GM21528 (cell line): ENCODE measurements around the gene COL15A1.

Experiments used
- ATAC-seq: cut with Tn5 transposase; IDR thresholded peaks from one replicate; pipeline ENCODE4 v1.9.1; 2021; ENCODE audit warnings: mild to moderate bottlenecking, moderate library complexity; ENCODE audit not compliant: unreplicated experiment, low FRiP score

The COL15A1 gene

DNA sequence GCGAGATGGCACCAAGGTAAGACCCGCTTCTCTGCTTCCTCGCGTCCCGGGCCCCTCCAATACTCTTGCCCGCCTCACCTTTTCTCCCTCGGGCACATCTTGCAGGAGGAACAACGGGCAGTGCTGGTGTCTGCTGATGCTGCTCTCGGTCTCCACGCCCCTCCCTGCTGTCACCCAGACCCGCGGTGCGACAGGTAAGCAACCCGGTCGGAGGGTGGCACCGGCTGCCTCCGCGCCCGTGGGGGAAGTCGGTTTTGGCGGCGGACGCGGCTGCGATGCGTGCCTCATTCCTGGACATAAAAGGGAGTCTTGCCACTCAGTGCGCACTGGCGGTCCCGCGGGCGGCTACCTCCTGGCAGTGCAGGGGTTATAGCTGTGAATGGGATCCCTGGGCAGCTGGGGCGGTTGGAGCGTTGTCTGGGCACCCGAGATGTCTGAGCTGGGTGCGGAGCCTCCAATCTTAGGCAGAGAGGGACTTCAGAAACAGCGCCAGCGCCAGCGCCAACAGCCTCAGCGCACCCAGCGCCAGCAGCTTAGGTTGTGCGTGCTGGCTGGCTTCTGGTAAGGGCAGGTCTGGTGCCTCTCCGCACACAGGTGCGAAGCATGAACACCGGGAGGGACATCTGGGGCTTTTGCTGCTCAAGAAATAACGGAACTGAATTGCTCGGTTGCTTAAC, 488 bp downstream of the COL15A1 start:
- no peak for ATAC-seq

DNA sequence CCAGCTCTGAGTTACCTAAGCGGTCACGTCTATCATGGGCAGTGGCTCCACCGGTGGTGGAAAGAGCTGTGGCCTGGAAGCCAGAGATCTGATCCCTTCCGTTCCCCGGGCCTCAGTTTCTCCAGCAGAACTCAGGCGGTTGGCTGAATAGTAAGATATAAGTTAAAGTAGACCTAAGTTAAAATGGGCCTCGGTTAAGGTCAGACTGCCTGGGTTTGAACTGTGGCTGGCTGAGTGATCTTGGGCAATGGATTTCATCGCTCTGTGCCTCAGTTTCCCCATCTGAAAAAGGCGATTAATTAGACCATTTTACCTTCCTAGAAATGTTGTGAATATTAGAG, 997 bp downstream of the COL15A1 start:
- no peak for ATAC-seq

DNA sequence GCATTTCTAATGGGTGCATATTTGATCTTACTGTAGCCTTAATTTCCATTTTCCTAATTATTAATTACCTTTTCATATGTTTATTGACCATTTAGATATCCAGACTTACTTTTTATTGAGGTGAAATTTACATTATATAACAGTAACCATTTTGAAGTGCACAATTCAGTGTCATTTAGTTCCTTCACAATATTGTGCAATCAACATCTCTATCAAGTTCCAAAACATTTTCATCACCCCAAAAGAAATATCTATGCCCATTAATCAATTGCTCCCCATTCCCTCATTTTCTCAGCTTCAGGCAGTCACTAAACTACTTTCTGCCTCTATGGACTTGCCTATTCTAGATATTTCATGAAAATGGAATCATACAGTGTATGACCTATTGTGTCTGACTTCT, 5.9 kb downstream of the COL15A1 start:
- no peak for ATAC-seq

DNA sequence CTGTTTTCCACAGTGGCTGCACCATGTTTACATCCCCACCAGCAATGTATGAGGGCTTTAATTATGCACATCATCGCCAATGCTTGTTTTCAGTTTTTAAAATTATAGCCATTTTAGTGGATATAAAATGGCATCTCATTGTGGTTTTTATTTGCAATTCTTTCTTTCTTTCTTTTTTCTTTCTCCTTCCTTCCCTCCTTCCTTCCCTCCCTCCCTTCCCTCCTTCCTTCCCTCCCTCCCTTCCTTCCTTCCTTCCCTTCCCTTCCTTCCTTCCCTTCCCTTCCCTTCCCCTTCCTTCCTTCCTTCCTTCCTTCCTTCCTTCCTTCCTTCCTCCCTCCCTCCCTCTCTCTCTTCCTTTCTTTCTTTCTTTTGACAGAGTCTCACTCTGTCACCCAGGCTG, 6.6 kb downstream of the COL15A1 start:
- no peak for ATAC-seq

DNA sequence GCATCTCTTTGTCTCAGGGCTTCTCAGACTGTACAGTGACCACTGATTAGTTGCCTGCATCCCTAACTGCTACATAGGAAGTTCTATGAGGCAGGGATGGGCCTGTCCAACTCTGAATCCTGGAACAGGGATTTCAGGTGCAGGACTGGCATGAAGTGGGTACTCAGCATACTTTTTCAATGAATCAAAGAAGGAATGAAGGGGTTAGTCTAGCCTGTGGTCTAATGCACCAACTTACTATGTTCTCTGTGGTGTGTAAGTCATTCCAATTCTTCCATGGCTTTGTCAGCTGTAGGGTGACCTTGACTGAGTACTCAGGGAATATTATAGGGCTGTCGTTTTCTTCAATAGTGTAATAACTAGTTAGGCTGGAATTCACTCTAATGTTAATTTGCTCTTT, 8.3 kb downstream of the COL15A1 start:
- ATAC-seq, result no peak

DNA sequence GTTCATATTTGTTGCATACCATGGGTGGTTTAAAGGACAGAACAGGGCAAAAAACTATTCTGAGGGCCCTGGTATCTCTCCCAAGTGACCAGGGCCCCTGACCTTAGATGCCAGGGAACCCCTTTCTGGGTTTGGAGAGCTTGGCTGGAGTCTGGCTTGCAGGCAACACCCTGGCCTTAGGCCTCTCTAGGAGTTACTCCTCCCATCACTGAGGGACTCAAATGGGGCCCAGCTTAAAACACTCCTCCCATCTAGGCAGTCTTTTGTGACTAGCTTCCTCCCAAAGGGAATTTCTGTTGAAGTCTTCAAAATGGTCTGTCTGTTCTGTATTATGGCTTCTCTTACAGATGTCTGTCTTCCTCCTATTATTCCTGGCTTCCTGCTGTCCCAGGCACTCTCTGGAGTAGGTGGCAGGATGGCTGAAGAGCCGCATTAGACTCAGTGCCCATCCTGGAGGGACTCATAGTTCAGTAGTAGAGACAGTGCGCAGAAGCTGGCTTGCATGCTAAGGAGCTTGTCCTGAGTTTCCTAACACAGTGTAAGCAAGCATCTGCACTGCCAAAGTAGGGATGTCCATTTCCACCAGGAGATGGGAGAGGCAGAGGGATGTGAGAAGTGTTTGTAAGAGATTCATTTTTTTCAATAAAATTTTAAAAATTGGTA, 10.0 kb downstream of the COL15A1 start:
- no peak for ATAC-seq

DNA sequence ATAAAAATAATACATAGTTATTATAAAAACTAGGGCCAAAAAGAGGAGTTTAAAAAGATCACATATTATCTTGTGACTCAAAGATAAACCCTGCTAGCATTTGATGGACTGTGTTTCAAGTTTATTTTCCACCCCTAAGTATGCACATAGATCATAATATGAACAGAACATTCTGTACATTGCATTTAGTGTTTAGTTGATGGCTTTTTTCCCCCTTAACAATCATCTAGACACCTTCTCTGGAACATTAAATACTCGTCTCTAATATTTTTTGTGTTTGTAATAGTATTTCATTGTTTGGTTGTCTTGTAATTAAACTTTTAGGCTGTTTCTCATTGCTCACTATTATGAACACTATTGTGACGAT, 10.5 kb downstream of the COL15A1 start:
- no peak for ATAC-seq

DNA sequence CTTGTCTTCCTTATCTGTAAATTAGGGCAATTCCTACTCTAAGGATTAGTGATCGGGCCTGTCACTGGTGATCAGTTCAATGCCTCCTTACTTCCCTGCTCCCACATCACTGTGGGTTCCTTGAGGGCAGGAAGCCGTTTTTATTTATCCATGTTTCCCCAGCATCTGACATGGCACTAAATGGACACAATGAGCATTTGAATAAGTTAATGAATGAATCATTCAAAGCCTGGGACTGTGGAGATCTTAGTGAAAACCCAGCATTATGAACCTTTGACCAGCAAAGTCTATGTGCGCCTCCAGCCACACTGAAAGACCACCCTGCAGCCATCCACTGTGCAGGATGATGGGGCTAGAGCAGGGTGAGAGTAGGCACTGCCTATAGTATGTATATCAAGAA, 11.6 kb downstream of the COL15A1 start:
- no peak for ATAC-seq

DNA sequence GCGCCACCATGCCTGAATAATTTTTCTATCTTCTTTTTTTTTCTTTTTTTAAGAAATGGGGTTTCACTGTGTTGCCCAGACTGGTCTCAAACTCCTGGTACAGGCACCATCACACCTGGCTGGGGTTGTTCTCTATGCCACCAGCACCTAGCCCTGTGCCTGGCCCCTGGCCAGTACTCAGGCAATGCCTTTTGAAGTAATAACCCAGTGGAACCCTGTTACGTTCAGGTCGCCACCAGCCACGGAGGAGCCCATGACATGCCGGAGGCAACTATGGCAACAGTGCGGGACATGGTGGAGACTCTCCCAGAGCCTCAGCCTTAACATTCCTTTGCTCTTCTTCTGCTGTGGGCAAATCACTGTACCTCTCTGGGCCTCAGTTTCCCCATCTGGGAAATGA, 14.1 kb downstream of the COL15A1 start:
- no peak for ATAC-seq

DNA sequence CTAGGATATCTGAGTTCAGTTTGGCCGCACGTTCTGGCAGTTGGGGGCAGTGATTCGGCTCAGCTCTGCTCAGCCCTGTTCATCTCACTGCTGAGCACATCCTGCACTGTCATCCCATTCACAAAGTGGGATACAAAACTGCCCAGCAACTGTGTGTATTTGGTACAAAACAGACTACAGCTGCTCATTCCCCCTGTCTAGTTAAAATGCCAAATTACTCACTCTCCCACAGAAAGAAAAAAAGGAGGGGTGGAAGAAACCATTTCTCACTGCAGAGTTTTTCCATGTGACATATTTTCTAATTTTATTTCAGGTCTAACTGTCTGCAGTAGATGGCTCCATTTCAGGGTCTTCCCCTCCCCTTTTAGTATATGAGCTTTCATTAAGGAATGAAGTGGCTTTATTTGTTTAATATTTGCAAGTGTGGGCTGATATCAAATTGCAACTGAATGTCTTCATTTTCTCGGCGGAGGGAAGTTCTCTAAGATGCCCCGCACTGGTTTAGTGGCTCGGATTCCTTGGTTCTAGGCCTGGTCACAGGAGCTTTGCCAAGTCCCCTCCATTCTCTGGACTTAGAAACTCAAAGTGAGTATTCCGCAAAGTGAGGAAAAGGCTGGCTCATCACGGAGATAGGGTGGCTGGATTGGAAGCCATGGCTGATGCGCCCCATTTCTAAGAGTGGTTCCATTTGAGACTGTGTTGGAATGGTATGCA, 14.7 kb downstream of the COL15A1 start:
- no peak for ATAC-seq

DNA sequence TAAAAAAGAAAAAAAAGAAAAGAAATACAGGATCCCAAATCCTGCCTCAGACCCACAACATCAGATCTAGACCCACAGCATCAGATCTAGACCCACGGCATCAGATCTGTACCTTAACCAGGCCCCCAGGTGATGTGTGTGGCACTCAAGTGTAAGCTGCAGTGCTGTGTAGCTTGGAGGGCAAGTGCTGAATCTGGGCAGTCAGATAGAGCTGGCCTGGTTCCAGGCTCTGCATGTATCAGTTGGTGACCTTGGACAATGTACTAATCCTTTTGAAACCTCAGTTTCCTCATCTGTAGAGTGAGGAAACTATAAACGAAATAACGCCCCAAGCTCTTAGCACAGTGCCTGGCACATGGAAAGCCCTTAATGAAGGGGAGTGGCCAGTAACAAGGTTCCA, 16.7 kb downstream of the COL15A1 start:
- no peak for ATAC-seq

DNA sequence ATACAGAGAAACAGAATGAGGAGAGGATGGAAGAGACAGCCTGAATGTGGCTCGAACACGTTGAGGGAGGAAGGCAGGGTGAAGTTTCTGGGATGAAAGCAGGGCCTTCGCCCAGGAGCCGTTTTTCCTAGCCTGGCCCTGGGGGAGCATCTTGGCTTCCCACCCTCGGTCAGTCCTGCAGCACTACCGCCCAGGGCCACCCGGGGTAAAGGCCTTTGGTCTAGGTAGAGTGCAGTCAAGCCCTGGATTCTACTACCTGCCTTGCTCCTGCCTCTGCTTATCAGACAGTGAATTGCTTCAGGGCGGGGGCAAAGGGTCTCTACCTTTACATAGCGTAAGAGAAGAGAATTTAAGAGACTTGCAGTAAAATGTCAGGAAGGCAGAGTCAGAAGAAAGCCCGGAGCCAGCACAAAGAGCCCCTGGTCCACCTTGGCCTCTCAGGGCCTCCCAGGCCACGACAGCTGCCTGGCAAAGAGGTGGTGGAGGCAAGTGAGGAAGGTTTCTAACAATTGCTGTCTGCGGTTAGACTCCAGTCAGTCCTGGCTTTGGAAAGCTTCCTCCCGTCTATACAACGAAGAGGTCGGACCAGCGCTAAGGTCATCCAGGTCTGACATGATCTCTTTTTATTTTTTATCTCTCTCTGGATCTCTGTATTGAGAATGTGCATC, 17.9 kb downstream of the COL15A1 start:
- ATAC-seq, result no peak

DNA sequence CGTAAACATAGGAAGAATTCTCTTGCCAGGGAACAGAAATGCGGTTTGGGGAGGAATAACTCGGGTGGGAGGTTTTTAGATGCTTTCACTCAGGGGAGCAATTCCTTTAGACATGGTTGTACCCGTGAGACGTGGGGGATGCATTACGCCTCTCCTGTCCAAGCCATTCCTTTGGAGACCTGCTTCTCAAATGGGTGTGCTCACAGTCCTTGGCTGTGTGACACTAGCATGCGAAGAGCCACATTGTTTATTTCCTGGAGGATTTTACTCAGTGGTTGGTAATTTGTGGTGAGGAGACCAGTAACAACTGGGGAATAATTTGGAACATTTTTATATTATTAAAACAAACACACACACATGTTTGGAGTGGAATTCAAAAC, 18.5 kb downstream of the COL15A1 start:
- no peak for ATAC-seq

DNA sequence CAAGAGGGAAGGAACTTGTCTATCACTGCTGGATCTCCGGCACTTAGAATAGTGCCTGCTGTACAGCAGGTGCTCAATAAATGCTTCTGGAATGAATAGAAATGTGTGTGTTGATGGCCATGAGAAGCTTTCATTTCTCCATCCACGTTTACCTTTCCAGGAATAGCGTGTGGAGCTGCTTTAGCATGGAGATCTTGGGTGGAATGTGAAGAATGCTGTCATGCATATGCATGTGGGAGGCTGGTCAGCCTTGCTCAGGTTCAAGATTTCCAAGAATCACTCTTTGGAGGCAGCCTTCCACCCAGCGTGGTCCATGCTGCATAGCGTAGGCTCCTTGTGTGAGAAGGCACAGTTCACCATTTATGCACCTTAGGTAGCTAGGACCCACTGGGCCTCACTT, 19.2 kb downstream of the COL15A1 start:
- ATAC-seq, result no peak

DNA sequence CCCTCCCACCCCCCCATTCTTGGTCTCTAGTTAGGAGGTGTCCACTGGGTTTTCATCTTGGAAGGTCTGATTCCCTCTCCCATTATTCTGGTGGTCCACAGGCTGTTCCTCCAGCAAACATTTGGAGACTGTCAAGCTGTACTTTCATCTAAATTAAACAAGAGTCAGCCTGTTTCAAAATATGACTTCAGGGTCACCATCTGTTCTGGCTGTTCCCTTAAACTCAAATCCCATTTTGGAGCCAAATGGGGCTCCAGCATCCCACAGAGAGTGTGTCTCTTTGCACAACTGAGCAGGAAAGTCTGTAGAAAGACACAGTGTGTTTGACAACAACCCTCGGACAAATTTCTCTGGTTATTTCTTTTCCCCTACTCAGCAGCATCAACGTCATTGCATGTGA, 20.5 kb downstream of the COL15A1 start:
- ATAC-seq, result no peak

DNA sequence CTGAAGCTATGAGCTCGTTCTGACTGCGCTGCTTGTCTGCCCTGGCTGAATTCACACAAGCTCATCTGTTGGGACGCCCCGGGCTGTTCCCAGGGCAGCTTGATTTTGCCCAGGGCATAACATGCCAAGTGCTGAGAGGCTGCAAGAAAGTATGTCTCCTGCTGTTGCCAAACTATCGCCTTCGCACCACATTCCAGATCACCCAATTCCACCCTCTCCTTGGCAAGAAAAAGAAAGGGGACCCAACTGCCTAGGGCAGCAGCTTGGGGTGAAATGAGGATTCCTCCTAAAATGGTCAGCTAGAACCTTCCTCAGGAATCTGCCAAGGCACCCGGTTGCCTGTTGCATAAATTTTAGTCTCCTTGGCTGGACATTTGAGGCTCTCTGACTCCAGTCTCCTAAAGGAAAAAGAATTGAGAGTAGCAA, 21.2 kb downstream of the COL15A1 start:
- ATAC-seq, result no peak

DNA sequence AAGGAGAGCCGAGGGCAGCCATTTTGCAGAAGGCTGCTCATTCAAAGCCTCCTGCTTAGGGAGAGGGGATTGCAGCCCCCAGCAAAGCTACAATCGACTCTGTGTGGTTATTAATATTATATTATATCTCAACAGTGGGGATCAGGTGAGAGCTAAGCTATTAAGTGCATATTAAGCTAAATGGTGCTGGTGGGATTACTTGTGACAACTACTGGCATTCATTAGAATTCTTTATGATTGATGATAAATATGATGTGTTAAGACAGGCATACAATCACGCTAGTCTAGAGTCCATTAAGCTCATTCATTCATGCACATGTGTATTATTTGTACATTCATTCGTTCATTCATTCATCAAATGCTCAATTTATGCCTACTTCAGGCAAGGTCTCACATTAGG, 23.0 kb downstream of the COL15A1 start:
- no peak for ATAC-seq

DNA sequence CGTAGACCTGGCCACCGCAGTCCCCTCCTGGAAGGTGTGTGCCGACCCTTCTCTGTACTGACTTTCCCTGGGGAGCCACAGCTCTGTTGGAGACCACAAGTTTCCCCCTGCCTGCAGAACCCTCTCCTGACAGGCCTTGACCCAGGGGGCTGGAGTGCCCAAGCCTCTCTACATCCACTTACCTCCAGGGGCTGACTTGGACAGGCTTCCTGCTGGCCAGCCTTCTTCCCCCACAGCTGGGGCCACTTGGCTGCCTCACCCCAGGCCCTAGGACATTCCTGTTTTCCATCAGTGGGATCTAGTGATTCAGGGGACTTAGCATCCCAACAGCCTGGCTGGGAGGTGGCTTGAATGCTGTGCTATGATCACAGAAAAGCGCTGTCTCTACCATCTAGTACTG, 23.6 kb downstream of the COL15A1 start:
- no peak for ATAC-seq

DNA sequence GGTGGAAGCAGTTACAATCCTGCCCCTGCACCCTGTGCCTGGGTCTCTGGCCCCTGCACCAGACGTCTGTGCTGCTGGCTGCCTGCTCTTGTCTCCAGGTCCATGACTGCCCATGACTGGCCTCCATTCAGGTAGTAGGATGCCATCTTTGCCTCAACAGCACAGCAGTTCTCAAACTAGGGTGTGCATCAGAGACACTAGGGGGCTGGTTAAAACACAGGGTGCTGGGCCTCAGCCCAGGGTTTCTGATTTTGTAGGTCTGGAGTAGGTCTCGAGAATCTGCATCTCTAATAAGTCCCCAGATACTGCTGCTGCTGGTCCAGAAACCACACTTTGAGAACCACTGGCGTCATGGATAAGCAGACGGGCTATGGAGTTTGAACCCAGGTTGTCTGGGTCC, 24.0 kb downstream of the COL15A1 start:
- ATAC-seq, result no peak

DNA sequence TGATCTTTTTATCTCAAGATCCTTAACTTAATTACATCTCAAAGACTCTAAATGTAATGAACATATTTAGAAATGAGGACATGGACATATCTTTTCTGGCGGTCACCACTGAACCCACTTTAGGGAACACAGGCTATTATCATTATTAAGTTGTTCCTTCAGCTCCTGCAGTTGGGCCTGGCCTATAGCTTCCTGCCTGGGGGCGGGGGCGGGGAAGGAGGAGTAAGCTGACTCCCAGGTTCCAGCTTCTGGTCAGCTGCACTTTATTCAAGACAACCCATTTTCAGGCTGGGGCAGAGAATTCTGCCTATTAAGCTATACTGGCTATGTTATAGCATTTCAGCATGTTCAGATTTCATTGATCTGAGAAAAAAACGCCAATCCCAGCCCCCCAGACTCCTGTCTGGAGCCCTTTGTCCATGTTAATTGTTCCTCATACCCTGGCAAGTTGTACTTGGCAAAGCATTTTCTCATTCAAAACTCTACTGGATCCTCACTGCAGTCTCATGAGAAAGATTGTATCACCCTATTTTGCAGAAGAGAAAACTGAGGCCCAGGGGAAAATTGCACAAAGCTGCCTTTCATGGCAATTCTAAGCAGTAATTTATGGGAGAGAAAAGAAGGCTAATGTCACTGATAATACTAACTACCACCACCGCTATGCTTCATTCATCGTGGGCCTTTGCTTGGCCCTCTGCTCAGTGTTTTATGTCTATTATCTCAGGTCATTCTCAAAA, 25.1 kb downstream of the COL15A1 start:
- no peak for ATAC-seq

DNA sequence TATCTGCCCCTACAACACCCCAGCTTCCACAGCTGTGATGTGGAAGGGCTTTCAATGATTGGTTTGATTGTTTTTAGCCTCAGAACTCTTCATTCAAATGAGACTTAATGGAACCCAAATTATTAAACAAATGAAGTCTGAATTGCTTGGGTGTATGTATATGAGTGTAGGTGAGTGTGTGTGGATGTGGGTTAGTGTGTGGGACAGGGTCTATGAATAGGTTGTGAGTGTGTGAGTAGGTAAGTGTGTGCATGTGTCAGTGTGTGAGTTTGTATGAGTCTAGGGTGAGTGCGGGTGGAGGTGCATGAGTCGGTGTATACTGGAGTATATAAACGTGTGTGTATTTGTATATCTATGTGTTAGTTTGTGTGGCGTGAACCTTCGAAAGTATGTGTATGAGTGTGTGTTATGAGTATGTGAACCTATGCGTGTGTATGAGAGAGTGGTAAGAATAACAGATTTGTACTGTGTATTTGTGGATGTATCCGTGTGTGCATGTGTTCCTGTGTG, 26.9 kb downstream of the COL15A1 start:
- ATAC-seq, result no peak
